ENCODE measurements around the gene GYG2. TPM values are rescaled to one million over a fixed set of nuclear protein-coding genes. Genes with fewer than 3 reads are reported as not detected.
"Not testable (repeated sequence)": the region's sequence is repeated elsewhere in the genome, so short reads cannot be mapped to it uniquely, and the experiment has no call there.

Gene GYG2
- total and polyA plus RNA-seq, 2 of the 13 experiments (the other 11 are each of a cell fraction or from before 2014, with no cell fraction given), result 20.0 to 24.3 TPM

DNA sequence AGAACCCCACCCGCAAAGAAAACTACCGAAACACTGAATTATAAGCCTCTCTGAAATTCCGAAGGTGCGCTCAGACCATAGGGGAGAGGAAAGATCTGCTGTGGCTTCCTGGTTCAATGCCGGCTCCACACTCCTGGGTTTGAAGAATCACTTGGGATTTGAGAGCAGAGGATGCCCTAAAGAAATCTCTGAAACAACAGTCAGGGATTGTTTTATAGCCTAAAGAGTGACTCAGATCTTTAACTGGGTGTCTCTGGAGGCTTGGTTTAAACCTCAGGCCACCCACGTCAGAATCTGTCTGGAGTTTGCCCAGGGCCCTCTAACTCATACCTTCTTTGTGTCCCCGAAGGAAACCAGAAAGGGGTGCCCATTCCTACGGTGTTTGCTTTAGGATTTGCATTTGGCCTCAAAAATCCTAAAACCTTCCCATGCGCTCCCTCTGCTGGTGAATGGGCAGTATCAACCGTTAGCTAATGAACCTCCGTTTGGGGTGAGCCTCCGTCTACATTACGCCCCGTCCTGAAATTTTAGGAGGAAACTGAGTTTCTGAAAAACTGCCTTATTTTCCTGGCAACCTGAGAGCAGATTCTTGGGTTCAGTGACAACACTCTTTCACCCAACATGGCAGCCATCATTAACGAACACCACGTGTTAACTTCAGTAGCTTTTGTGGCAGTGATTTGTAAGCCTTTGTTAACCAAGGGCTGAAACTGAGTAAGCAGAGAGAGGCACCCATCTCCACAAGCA is 16.4 kb upstream of the GYG2 start:
- FAIRE-seq, result peak; percentile 39
- POLR2A ChIA-PET; BruUV-seq (replicated peaks); H3K36me3 ChIP-seq (replicated peaks in 1 of 2; ENCODE audit: control insufficient read depth in 1 of 2, insufficient read depth in 2 of 2, low read length in 2 of 2); H4K20me1 ChIP-seq (ENCODE audit: insufficient read depth, low read length); H3K27me3 ChIP-seq (ENCODE audit: control insufficient read depth in 1 of 2, insufficient read depth in 2 of 2, low read length in 2 of 2); in situ Hi-C loops (cut with HindIII; ENCODE audit: extremely low pct_ligation_motif_present, low pct_unique_long_range_greater_than_20kb); H3K9ac ChIP-seq (ENCODE audit: insufficient read depth, low read depth, low read length); H3K4me1 ChIP-seq (ENCODE audit: insufficient read depth, low read length); CTCF ChIA-PET (ENCODE audit: low intra/inter-chr PET ratio, low total read pairs); H3K27ac ChIP-seq (ENCODE audit: extremely low read length, insufficient read depth, low read length); H3K4me3 ChIP-seq (replicated peaks in 1 of 3; ENCODE audit: insufficient read depth in 1 of 3, low read depth in 2 of 3, low read length in 3 of 3); H2AFZ ChIP-seq (ENCODE audit: low read length); H3K79me2 ChIP-seq (ENCODE audit: insufficient read depth, low read length); H3K9me3 ChIP-seq (ENCODE audit: low read length): not testable (repeated sequence)
- DNase-seq (ENCODE audit: low spot score), result peak; percentile 13
- WGBS (ENCODE audit: low lambda C conversion rate), result 53% methylated on average over 7 of the region's 16 CpGs
- intact Hi-C loops (cut with micrococcal nuclease; ENCODE audit: unreplicated experiment), result loop anchor here (1.0 kb wide), 1 partner anchor 168 kb away; no protein-coding TSS in a partner anchor
- peak overlapping the region; percentile 61 for H3K4me2 ChIP-seq (ENCODE audit: low read depth, low read length)
- peak; percentile 54 for ATAC-seq
- TF ChIP-seq, protein P1, sequence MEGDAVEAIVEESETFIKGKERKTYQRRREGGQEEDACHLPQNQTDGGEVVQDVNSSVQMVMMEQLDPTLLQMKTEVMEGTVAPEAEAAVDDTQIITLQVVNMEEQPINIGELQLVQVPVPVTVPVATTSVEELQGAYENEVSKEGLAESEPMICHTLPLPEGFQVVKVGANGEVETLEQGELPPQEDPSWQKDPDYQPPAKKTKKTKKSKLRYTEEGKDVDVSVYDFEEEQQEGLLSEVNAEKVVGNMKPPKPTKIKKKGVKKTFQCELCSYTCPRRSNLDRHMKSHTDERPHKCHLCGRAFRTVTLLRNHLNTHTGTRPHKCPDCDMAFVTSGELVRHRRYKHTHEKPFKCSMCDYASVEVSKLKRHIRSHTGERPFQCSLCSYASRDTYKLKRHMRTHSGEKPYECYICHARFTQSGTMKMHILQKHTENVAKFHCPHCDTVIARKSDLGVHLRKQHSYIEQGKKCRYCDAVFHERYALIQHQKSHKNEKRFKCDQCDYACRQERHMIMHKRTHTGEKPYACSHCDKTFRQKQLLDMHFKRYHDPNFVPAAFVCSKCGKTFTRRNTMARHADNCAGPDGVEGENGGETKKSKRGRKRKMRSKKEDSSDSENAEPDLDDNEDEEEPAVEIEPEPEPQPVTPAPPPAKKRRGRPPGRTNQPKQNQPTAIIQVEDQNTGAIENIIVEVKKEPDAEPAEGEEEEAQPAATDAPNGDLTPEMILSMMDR (CRISPR knock-in tag; IDR thresholded peaks at IDR 0.05), result peak; percentile 67
- TF ChIP-seq SMC3 (IDR thresholded peaks at IDR 0.05; ENCODE audit: low read length) (peak; percentile 38; the same call in 1 of the 2 replicates), RAD21 (CRISPR knock-in tag; IDR thresholded peaks at IDR 0.05) (peak; percentile 48; the same call in 1 of the 2 replicates), STAG1 (CRISPR knock-in tag; IDR thresholded peaks at IDR 0.05) (peak; percentile 74), PITX1 (CRISPR knock-in tag; IDR thresholded peaks at IDR 0.05) (peak; percentile 79; the same call in 1 of the 2 replicates)

GRCh38 chrX:2817036-2817435 is 11.7 kb upstream of the GYG2 start:
- no peaks in the 10 kb centered on the region for H3K79me2 ChIP-seq (ENCODE audit: insufficient read depth, low read length)
- 69% methylated on average over 2 of the region's 2 CpGs for WGBS (ENCODE audit: low lambda C conversion rate)
- DNase-seq (ENCODE audit: low spot score) (no peak), FAIRE-seq (no peak), ATAC-seq (no peak)
- no peaks in the 10 kb centered on the region for H4K20me1 ChIP-seq (ENCODE audit: insufficient read depth, low read length)
- H3K4me1 ChIP-seq (ENCODE audit: insufficient read depth, low read length), result peaks cover 6% of the 10 kb centered on the region
- ChIA-PET CTCF (ENCODE audit: low intra/inter-chr PET ratio, low total read pairs) (no interaction called here), POLR2A (no interaction called here)
- H3K4me2 ChIP-seq (ENCODE audit: low read depth, low read length), result no peak overlapping the region
- H3K9me3 ChIP-seq (ENCODE audit: low read length), result no peaks in the 10 kb centered on the region
- H3K27ac ChIP-seq (ENCODE audit: extremely low read length, insufficient read depth, low read length), result no peak overlapping the region
- H3K36me3 ChIP-seq (replicated peaks in 1 of 2; ENCODE audit: control insufficient read depth in 1 of 2, insufficient read depth in 2 of 2, low read length in 2 of 2), result no peaks in the 10 kb centered on the region
- H3K9ac ChIP-seq (ENCODE audit: insufficient read depth, low read depth, low read length), result no peak overlapping the region
- BruUV-seq (replicated peaks), result no TSS peak
- no peak overlapping the region for H2AFZ ChIP-seq (ENCODE audit: low read length)
- no peak overlapping the region for H3K4me3 ChIP-seq (replicated peaks in 1 of 3; ENCODE audit: insufficient read depth in 1 of 3, low read depth in 2 of 3, low read length in 3 of 3)
- H3K27me3 ChIP-seq (ENCODE audit: control insufficient read depth in 1 of 2, insufficient read depth in 2 of 2, low read length in 2 of 2), result no peaks in the 10 kb centered on the region
- in situ Hi-C loops (cut with HindIII; ENCODE audit: extremely low pct_ligation_motif_present, low pct_unique_long_range_greater_than_20kb), result no loop called here
- intact Hi-C loops (cut with micrococcal nuclease; ENCODE audit: unreplicated experiment), result no loop called here
- TF ChIP-seq ZC3H4 (CRISPR knock-in tag; IDR thresholded peaks at IDR 0.05; ENCODE audit: borderline replicate concordance) (no peak), NCOA1 (CRISPR knock-in tag; IDR thresholded peaks at IDR 0.05) (no peak), AHDC1 (CRISPR knock-in tag; IDR thresholded peaks at IDR 0.05; ENCODE audit: borderline replicate concordance) (no peak), CHCHD3 (CRISPR knock-in tag; IDR thresholded peaks at IDR 0.05) (no peak), EHMT2 (IDR thresholded peaks at IDR 0.05; ENCODE audit: borderline replicate concordance, low read depth, low read length) (no peak), ZNF644 (CRISPR knock-in tag; IDR thresholded peaks at IDR 0.05; ENCODE audit: low read depth) (no peak), HMG20B (CRISPR knock-in tag; conservative IDR thresholded peaks at IDR 0.05) (no peak)
